ENCODE measurements around the gene GDPGP1. TPM values are rescaled to one million over a fixed set of nuclear protein-coding genes. Genes with fewer than 3 reads are reported as not detected.

The GDPGP1 gene
- total and polyA plus RNA-seq, 10 of the 15 experiments (the other 5 are each of a cell fraction or from before 2014, with no cell fraction given), result 0.68 to 8.9 (median 3.0) TPM

- TF ChIP-seq GATAD2B (conservative IDR thresholded peaks at IDR 0.05; ENCODE audit: low read depth) (no peak), USF2 (IDR thresholded peaks at IDR 0.05; ENCODE audit: borderline replicate concordance, low read depth, low read length) (no peak), ZNF384 (IDR thresholded peaks at IDR 0.05; ENCODE audit: borderline replicate concordance, low read depth, low read length) (no peak)
Observed at GRCh38 chr15:90217671-90218394, 16.2 kb upstream of the GDPGP1 start (continued).

GRCh38 chr15:90219421-90220141, 14.4 kb upstream of the GDPGP1 start:
- peaks cover 0 to 13% of the 10 kb centered on the region in 2 experiments; a peak in 1 of 4 replicates for H3K36me3 ChIP-seq (ENCODE audit: control insufficient read depth in 2 of 2, insufficient read depth in 2 of 2, low read length in 1 of 2)
- in situ Hi-C loops (cut with MboI) (loop anchor here (5.0 kb wide), 1 partner anchor 57 kb away; no protein-coding TSS in a partner anchor), intact Hi-C loops (cut with micrococcal nuclease; ENCODE audit: unreplicated experiment) (no loop called here)
- FAIRE-seq, result no peak
- no peak overlapping the region for H3K4me2 ChIP-seq (ENCODE audit: control insufficient read depth, insufficient read depth)
- ATAC-seq, result peak; percentile 92
- H3K4me3 ChIP-seq, result no peak overlapping the region
- no peak overlapping the region for H3K27ac ChIP-seq (ENCODE audit: control insufficient read depth, insufficient read depth)
- 66% methylated on average over 17 of the region's 17 CpGs for WGBS (ENCODE audit: insufficient coverage, insufficient replicate concordance, low lambda C conversion rate, missing lambda C conversion rate)
- no peaks in the 10 kb centered on the region for H3K79me2 ChIP-seq (ENCODE audit: control insufficient read depth, insufficient read depth, low read length)
- H3K9me3 ChIP-seq (replicated peaks; ENCODE audit: control insufficient read depth, insufficient read depth, low read length), result no peaks in the 10 kb centered on the region
- no TSS peak for BruUV-seq (replicated peaks)
- H4K20me1 ChIP-seq (ENCODE audit: control insufficient read depth, insufficient read depth), result no peaks in the 10 kb centered on the region; the same call in 1 of the 2 replicates
- ChIA-PET SMC1A (ENCODE audit: uncharacterized antibody, unreplicated experiment) (interaction anchor here (1.0 to 3.0 kb wide), 8 partner anchors 11 to 76 kb away, joined by 3 to 10 read pairs (median 3); no protein-coding TSS in a partner anchor), CTCF (interaction anchor here (0.7 to 4.2 kb wide), 12 partner anchors 11 to 77 kb away, joined by 3 to 40 read pairs (median 6); partner anchors contain the start of genes CIB1, GDPGP1 and SEMA4B), POLR2A (interaction anchor here (1.5 to 2.2 kb wide), 4 partner anchors 16 to 58 kb away, joined by 5 to 8 read pairs (median 6); partner anchors contain the start of gene SEMA4B), RAD21 (ENCODE audit: unreplicated experiment) (interaction anchor here (0.7 to 3.6 kb wide), 4 partner anchors 13 to 57 kb away, joined by 3 to 25 read pairs (median 4); partner anchors contain the start of gene SEMA4B)
- peaks cover 2% of the 10 kb centered on the region; the same call in 1 of the 2 replicates for H3K4me1 ChIP-seq (ENCODE audit: control insufficient read depth, insufficient read depth, low read length)
- DNase-seq (ENCODE audit: low read depth, low spot score), result no peak
- H3K27me3 ChIP-seq (replicated peaks in 1 of 2; ENCODE audit: control insufficient read depth in 2 of 2, insufficient read depth in 2 of 2, low read length in 1 of 2), result no peaks in the 10 kb centered on the region
- no peak overlapping the region for H3K9ac ChIP-seq (ENCODE audit: control insufficient read depth, insufficient read depth, low read length)
- H2AFZ ChIP-seq (ENCODE audit: control insufficient read depth, low read depth, low read length), result no peak overlapping the region
- no peak for TF ChIP-seq ATF7 (IDR thresholded peaks at IDR 0.05; ENCODE audit: low read depth)
- no peak for TF ChIP-seq CREB1 (IDR thresholded peaks at IDR 0.05; ENCODE audit: low read depth)
- TF ChIP-seq TAF1 (IDR thresholded peaks at IDR 0.05; ENCODE audit: borderline replicate concordance, low read depth, low read length), result no peak
- TF ChIP-seq FOXK2 (IDR thresholded peaks at IDR 0.05), result no peak
- no peak for TF ChIP-seq RAD51 (IDR thresholded peaks at IDR 0.05)
- no peak for TF ChIP-seq WRNIP1 (IDR thresholded peaks at IDR 0.05; ENCODE audit: borderline replicate concordance, low read depth, low read length)
- TF ChIP-seq SIX5 (IDR thresholded peaks at IDR 0.05; ENCODE audit: low read depth, low read length, severe bottlenecking), result no peak
- TF ChIP-seq, protein P1, sequence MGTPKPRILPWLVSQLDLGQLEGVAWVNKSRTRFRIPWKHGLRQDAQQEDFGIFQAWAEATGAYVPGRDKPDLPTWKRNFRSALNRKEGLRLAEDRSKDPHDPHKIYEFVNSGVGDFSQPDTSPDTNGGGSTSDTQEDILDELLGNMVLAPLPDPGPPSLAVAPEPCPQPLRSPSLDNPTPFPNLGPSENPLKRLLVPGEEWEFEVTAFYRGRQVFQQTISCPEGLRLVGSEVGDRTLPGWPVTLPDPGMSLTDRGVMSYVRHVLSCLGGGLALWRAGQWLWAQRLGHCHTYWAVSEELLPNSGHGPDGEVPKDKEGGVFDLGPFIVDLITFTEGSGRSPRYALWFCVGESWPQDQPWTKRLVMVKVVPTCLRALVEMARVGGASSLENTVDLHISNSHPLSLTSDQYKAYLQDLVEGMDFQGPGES (IDR thresholded peaks at IDR 0.05), result no peak
- TF ChIP-seq ETV6 (conservative IDR thresholded peaks at IDR 0.05 in 1 of 2, IDR thresholded peaks at IDR 0.05 in 1 of 2; ENCODE audit: borderline replicate concordance in 1 of 2, low read depth in 1 of 2), result no peak
- no peak for TF ChIP-seq IKZF2 (IDR thresholded peaks at IDR 0.05)
- TF ChIP-seq MTA3 (IDR thresholded peaks at IDR 0.05; ENCODE audit: borderline replicate concordance, low read length), result no peak
- TF ChIP-seq POU2F2 (IDR thresholded peaks at IDR 0.05; ENCODE audit: borderline replicate concordance, low read depth, low read length), result no peak
- no peak for TF ChIP-seq CBFB (IDR thresholded peaks at IDR 0.05; ENCODE audit: low read depth)
- TF ChIP-seq, protein P2, sequence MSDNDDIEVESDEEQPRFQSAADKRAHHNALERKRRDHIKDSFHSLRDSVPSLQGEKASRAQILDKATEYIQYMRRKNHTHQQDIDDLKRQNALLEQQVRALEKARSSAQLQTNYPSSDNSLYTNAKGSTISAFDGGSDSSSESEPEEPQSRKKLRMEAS (IDR thresholded peaks at IDR 0.05; ENCODE audit: low read depth, low read length), result no peak
- TF ChIP-seq NFIC (IDR thresholded peaks at IDR 0.05; ENCODE audit: low read depth, low read length), result no peak
